ENCODE results near the gene PACRG.

The PACRG gene

GRCh38 chr6:163290545-163291274 is 562.9 kb downstream of the PACRG start:
- TF ChIP-seq POLR2A (IDR thresholded peaks at IDR 0.05; ENCODE audit: low read depth, low read length) (no peak), TAF1 (IDR thresholded peaks at IDR 0.05; ENCODE audit: borderline replicate concordance, low read depth, low read length) (no peak), POLR2AphosphoS5 (IDR thresholded peaks at IDR 0.05; ENCODE audit: low read depth, low read length) (no peak)
- no peak for FAIRE-seq

GRCh38 chr6:163291622-163292021 is 563.8 kb downstream of the PACRG start:
- FAIRE-seq (no peak), DNase-seq (ENCODE audit: insufficient read length) (no peak)
- TF ChIP-seq POLR2AphosphoS5 (IDR thresholded peaks at IDR 0.05; ENCODE audit: low read depth, low read length), result no peak
- no peak for TF ChIP-seq TAF1 (IDR thresholded peaks at IDR 0.05; ENCODE audit: borderline replicate concordance, low read depth, low read length)
- no peak for TF ChIP-seq POLR2A (IDR thresholded peaks at IDR 0.05; ENCODE audit: low read depth, low read length)

More at GRCh38 chr6:163290545-163291274, 562.9 kb downstream of the PACRG start:
- no peak for DNase-seq (ENCODE audit: insufficient read length)

GRCh38 chr6:163293286-163293685 is 565.5 kb downstream of the PACRG start:
- TF ChIP-seq TAF1 (IDR thresholded peaks at IDR 0.05; ENCODE audit: borderline replicate concordance, low read depth, low read length) (no peak), POLR2A (IDR thresholded peaks at IDR 0.05; ENCODE audit: low read depth, low read length) (no peak), POLR2AphosphoS5 (IDR thresholded peaks at IDR 0.05; ENCODE audit: low read depth, low read length) (no peak)
- DNase-seq (ENCODE audit: insufficient read length) (no peak), FAIRE-seq (no peak)

GRCh38 chr6:163294734-163295133 is 567.0 kb downstream of the PACRG start:
- DNase-seq (ENCODE audit: insufficient read length), result no peak
- no peak for TF ChIP-seq POLR2AphosphoS5 (IDR thresholded peaks at IDR 0.05; ENCODE audit: low read depth, low read length)
- TF ChIP-seq POLR2A (IDR thresholded peaks at IDR 0.05; ENCODE audit: low read depth, low read length), result no peak
- no peak for TF ChIP-seq TAF1 (IDR thresholded peaks at IDR 0.05; ENCODE audit: borderline replicate concordance, low read depth, low read length)
- no peak for FAIRE-seq

- no peak for TF ChIP-seq POLR2A (IDR thresholded peaks at IDR 0.05; ENCODE audit: low read depth, low read length)
- no peak for TF ChIP-seq TAF1 (IDR thresholded peaks at IDR 0.05; ENCODE audit: borderline replicate concordance, low read depth, low read length)
- no peak for TF ChIP-seq POLR2AphosphoS5 (IDR thresholded peaks at IDR 0.05; ENCODE audit: low read depth, low read length)
- FAIRE-seq, result no peak
Observed at GRCh38 chr6:163296835-163297519, 569.2 kb downstream of the PACRG start.

GRCh38 chr6:163298079-163298830 is 570.5 kb downstream of the PACRG start:
- no peak for FAIRE-seq
- TF ChIP-seq POLR2AphosphoS5 (IDR thresholded peaks at IDR 0.05; ENCODE audit: low read depth, low read length) (no peak), TAF1 (IDR thresholded peaks at IDR 0.05; ENCODE audit: borderline replicate concordance, low read depth, low read length) (no peak), POLR2A (IDR thresholded peaks at IDR 0.05; ENCODE audit: low read depth, low read length) (no peak)
- DNase-seq (ENCODE audit: insufficient read length), result no peak

More at GRCh38 chr6:163296835-163297519, 569.2 kb downstream of the PACRG start:
- no peak for DNase-seq (ENCODE audit: insufficient read length)

- FAIRE-seq (no peak), DNase-seq (ENCODE audit: insufficient read length) (no peak)
- TF ChIP-seq TAF1 (IDR thresholded peaks at IDR 0.05; ENCODE audit: borderline replicate concordance, low read depth, low read length) (no peak), POLR2A (IDR thresholded peaks at IDR 0.05; ENCODE audit: low read depth, low read length) (no peak), POLR2AphosphoS5 (IDR thresholded peaks at IDR 0.05; ENCODE audit: low read depth, low read length) (no peak)
Observed at GRCh38 chr6:163300838-163301237, 573.1 kb downstream of the PACRG start.

GRCh38 chr6:163301726-163302635 is 574.2 kb downstream of the PACRG start:
- TF ChIP-seq POLR2AphosphoS5 (IDR thresholded peaks at IDR 0.05; ENCODE audit: low read depth, low read length) (no peak), POLR2A (IDR thresholded peaks at IDR 0.05; ENCODE audit: low read depth, low read length) (no peak), TAF1 (IDR thresholded peaks at IDR 0.05; ENCODE audit: borderline replicate concordance, low read depth, low read length) (no peak)
- DNase-seq (ENCODE audit: insufficient read length) (no peak), FAIRE-seq (no peak)

- FAIRE-seq (no peak), DNase-seq (ENCODE audit: insufficient read length) (no peak)
- no peak for TF ChIP-seq POLR2A (IDR thresholded peaks at IDR 0.05; ENCODE audit: low read depth, low read length)
- TF ChIP-seq POLR2AphosphoS5 (IDR thresholded peaks at IDR 0.05; ENCODE audit: low read depth, low read length), result no peak
- TF ChIP-seq TAF1 (IDR thresholded peaks at IDR 0.05; ENCODE audit: borderline replicate concordance, low read depth, low read length), result no peak
Observed at GRCh38 chr6:163302747-163303146, 575.0 kb downstream of the PACRG start.

- DNase-seq (ENCODE audit: insufficient read length) (no peak), FAIRE-seq (no peak)
- no peak for TF ChIP-seq POLR2AphosphoS5 (IDR thresholded peaks at IDR 0.05; ENCODE audit: low read depth, low read length)
- TF ChIP-seq POLR2A (IDR thresholded peaks at IDR 0.05; ENCODE audit: low read depth, low read length), result no peak
- no peak for TF ChIP-seq TAF1 (IDR thresholded peaks at IDR 0.05; ENCODE audit: borderline replicate concordance, low read depth, low read length)
Observed at GRCh38 chr6:163306000-163306399, 578.2 kb downstream of the PACRG start.

All from GM12892 (cell line).